ENCODE data around the gene MYO9A.
A peak's percentile ranks its signal among the peaks of the same experiment; 100 is the strongest.
"Not testable (repeated sequence)": the region's sequence is repeated elsewhere in the genome, so short reads cannot be mapped to it uniquely, and the experiment has no call there.

Gene MYO9A

GRCh38 chr15:72077950-72078349, 40.0 kb downstream of the MYO9A start:
- no peak for TF ChIP-seq CTCF (IDR thresholded peaks at IDR 0.05; ENCODE audit: control insufficient read depth, extremely low read depth, insufficient read depth)
- DNase-seq (ENCODE audit: low read depth), result no peak
- no peak overlapping the region for H3K4me3 ChIP-seq (ENCODE audit: low read depth, low read length)

- H3K4me3 ChIP-seq (ENCODE audit: low read depth, low read length), result no peak overlapping the region
- TF ChIP-seq CTCF (IDR thresholded peaks at IDR 0.05; ENCODE audit: control insufficient read depth, extremely low read depth, insufficient read depth), result no peak
- no peak for DNase-seq (ENCODE audit: low read depth)
Measured at GRCh38 chr15:72074335-72075060, 43.5 kb downstream of the MYO9A start.

- not testable (repeated sequence) for DNase-seq (ENCODE audit: low read depth)
Measured at GRCh38 chr15:72071448-72071825, 46.5 kb downstream of the MYO9A start.

DNA sequence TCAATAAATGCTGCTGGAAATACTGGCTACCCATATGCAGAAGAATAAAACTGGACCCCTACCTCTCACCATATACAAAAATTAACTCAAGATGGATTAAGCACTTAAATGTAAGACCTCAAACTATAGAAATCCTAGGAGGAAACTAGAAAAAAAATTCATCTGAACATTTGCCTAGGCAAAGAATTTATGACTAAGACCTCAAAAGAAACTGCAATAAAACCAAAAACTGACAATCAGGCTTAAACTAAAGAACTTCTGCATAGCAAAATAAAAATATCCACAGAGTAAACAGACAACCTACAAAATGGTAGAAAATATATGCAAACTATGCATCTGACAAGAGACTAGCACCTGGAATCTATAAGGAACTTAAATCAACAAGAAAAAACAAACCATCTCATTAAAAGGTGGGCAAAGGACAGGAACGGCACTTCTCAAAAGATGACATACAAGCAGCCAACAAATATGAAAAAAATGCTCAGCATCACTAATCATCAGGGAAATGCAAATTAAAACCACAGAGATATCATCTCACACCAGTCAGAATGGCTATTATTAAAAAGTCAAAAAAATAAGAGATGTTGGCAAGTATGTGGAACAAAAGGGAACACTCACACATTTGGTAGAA, 47.0 kb downstream of the MYO9A start:
- no peak overlapping the region for H3K4me3 ChIP-seq (ENCODE audit: low read depth, low read length)
- TF ChIP-seq CTCF (IDR thresholded peaks at IDR 0.05; ENCODE audit: control insufficient read depth, extremely low read depth, insufficient read depth), result no peak
- DNase-seq (ENCODE audit: low read depth), result peak; percentile 21

More at GRCh38 chr15:72071448-72071825, 46.5 kb downstream of the MYO9A start:
- not testable (repeated sequence) for H3K4me3 ChIP-seq (ENCODE audit: low read depth, low read length)

GRCh38 chr15:72068856-72069255, 49.1 kb downstream of the MYO9A start:
- DNase-seq (ENCODE audit: low read depth), result no peak
- H3K4me3 ChIP-seq (ENCODE audit: low read depth, low read length), result no peak overlapping the region
- TF ChIP-seq CTCF (IDR thresholded peaks at IDR 0.05; ENCODE audit: control insufficient read depth, extremely low read depth, insufficient read depth), result no peak

GRCh38 chr15:72065801-72066200, 52.1 kb downstream of the MYO9A start:
- no peak overlapping the region for H3K4me3 ChIP-seq (ENCODE audit: low read depth, low read length)
- no peak for TF ChIP-seq CTCF (IDR thresholded peaks at IDR 0.05; ENCODE audit: control insufficient read depth, extremely low read depth, insufficient read depth)
- DNase-seq (ENCODE audit: low read depth), result no peak

DNA sequence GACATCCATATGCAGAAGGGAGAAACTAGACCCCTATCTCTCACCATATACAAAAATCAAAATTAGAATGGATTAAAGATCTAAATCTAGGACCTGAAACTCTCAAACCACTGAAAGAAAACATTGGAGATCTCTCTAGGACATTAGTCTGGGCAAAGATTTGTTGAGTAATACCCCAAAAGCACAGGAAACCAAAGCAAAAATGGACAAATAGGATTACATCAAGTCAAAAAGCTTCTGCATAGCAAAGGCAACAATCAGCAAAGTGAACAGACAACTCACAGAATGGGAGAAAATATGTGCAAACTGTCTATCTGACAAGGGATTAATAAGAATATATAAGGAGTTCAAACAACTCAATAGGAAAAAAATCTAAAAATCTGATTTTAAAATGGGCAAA, 54.8 kb downstream of the MYO9A start:
- DNase-seq (ENCODE audit: low read depth), result no peak
- no peak for TF ChIP-seq CTCF (IDR thresholded peaks at IDR 0.05; ENCODE audit: control insufficient read depth, extremely low read depth, insufficient read depth)

More for the DNA sequence above, 54.8 kb downstream of the MYO9A start:
- no peak overlapping the region for H3K4me3 ChIP-seq (ENCODE audit: low read depth, low read length)
